Panc1 (cell line): ENCODE measurements around the gene TMCO4.

ENCODE experiments used
- CTCF ChIP-seq: fragments of 450-650 bp; IDR thresholded peaks from 2 replicates; pipeline ENCODE4 v1.5.1; 2017; ENCODE audit warnings: mild to moderate bottlenecking
- REST ChIP-seq, 2 experiments: IDR thresholded peaks; 2 replicates each; pipeline ENCODE4 v1.6.1; 2011 to 2012; ENCODE audit warnings: low read depth in 2 of 2, control low read depth in 1 of 2, low read length in 1 of 2, mild to moderate bottlenecking in 1 of 2, moderate library complexity in 1 of 2; ENCODE audit not compliant: insufficient read depth in 1 of 2

- no peak for TF ChIP-seq CTCF
- TF ChIP-seq REST (IDR thresholded peaks at IDR 0.05; ENCODE audit: insufficient read depth in 1 of 2, low read depth in 2 of 2, low read length in 1 of 2) = no peak
Observed at GRCh38 chr1:19644395-19644680, 155.4 kb downstream of the TMCO4 start.
